ENCODE measurements around the gene GPR61.

The GPR61 gene

GRCh38 chr1:109579491-109579890 is 39.8 kb downstream of the GPR61 start:
- H3K4me3 ChIP-seq (ENCODE audit: low read depth, low read length) = no peak overlapping the region
- POLR2A ChIA-PET = interaction anchor here (1.2 kb wide), 1 partner anchor 31 kb away, joined by 5 read pairs; the partner anchor contains the start of gene GNAI3
- no peaks in the 10 kb centered on the region for H3K4me1 ChIP-seq (ENCODE audit: control insufficient read depth, insufficient read depth, low read length)
- no peak overlapping the region for H3K27ac ChIP-seq (ENCODE audit: extremely low read depth, low read depth, low read length)
- TF ChIP-seq ZNF549 (tag by site-specific recombination; IDR thresholded peaks at IDR 0.05) (no peak), PRDM6 (tag by site-specific recombination; IDR thresholded peaks at IDR 0.05) (no peak), BCL11A (tag by site-specific recombination; IDR thresholded peaks at IDR 0.05; ENCODE audit: low read depth) (no peak), ZNF404 (tag by site-specific recombination; IDR thresholded peaks at IDR 0.05) (no peak), ZNF148 (tag by site-specific recombination; IDR thresholded peaks at IDR 0.05; ENCODE audit: borderline replicate concordance) (no peak), ZSCAN23 (tag by site-specific recombination; IDR thresholded peaks at IDR 0.05) (no peak), ZNF157 (tag by site-specific recombination; IDR thresholded peaks at IDR 0.05) (no peak), ZNF302 (tag by site-specific recombination; IDR thresholded peaks at IDR 0.05; ENCODE audit: low read depth) (no peak), ZNF138 (tag by site-specific recombination; IDR thresholded peaks at IDR 0.05; ENCODE audit: borderline replicate concordance) (no peak), HIC1 (tag by site-specific recombination; IDR thresholded peaks at IDR 0.05) (no peak), ZNF184 (tag by site-specific recombination; IDR thresholded peaks at IDR 0.05) (no peak), PRDM1 (tag by site-specific recombination; IDR thresholded peaks at IDR 0.05) (no peak), ZNF341 (tag by site-specific recombination; IDR thresholded peaks at IDR 0.05; ENCODE audit: low read depth) (no peak), ZNF248 (tag by site-specific recombination; IDR thresholded peaks at IDR 0.05) (no peak), ZNF600 (tag by site-specific recombination; IDR thresholded peaks at IDR 0.05) (no peak)
- H3K9me3 ChIP-seq (ENCODE audit: control insufficient read depth, insufficient read depth, low read depth, low read length) = no peaks in the 10 kb centered on the region
- H3K36me3 ChIP-seq (ENCODE audit: control insufficient read depth in 2 of 2, insufficient read depth in 1 of 2, low read length in 2 of 2) = peaks cover 31 to 53% of the 10 kb centered on the region in 2 experiments
- CTCF ChIA-PET = interaction anchor here (0.9 kb wide), 1 partner anchor 60 kb away, joined by 4 read pairs; no protein-coding TSS in a partner anchor

GRCh38 chr1:109582021-109582420 is 42.3 kb downstream of the GPR61 start:
- ChIA-PET POLR2A (no interaction called here), CTCF (no interaction called here)
- peaks cover 33 to 75% of the 10 kb centered on the region in 2 experiments for H3K36me3 ChIP-seq (ENCODE audit: control insufficient read depth in 2 of 2, insufficient read depth in 1 of 2, low read length in 2 of 2)
- H3K4me3 ChIP-seq (ENCODE audit: low read depth, low read length) = no peak overlapping the region
- no peaks in the 10 kb centered on the region for H3K4me1 ChIP-seq (ENCODE audit: control insufficient read depth, insufficient read depth, low read length)
- no peak overlapping the region for H3K27ac ChIP-seq (ENCODE audit: extremely low read depth, low read depth, low read length)
- H3K9me3 ChIP-seq (ENCODE audit: control insufficient read depth, insufficient read depth, low read depth, low read length) = no peaks in the 10 kb centered on the region
- TF ChIP-seq KLF7 (tag by site-specific recombination; IDR thresholded peaks at IDR 0.05; ENCODE audit: borderline replicate concordance) (no peak), ZNF785 (tag by site-specific recombination; IDR thresholded peaks at IDR 0.05) (no peak), ZNF585B (tag by site-specific recombination; IDR thresholded peaks at IDR 0.05) (no peak), ZNF157 (tag by site-specific recombination; IDR thresholded peaks at IDR 0.05) (no peak), RBAK (tag by site-specific recombination; IDR thresholded peaks at IDR 0.05) (no peak), YY2 (tag by site-specific recombination; IDR thresholded peaks at IDR 0.05) (no peak), ZNF354C (tag by site-specific recombination; IDR thresholded peaks at IDR 0.05; ENCODE audit: borderline replicate concordance, low read depth) (no peak), ZNF639 (tag by site-specific recombination; IDR thresholded peaks at IDR 0.05) (no peak), ZBTB17 (tag by site-specific recombination; IDR thresholded peaks at IDR 0.05) (no peak), AEBP2 (tag by site-specific recombination; IDR thresholded peaks at IDR 0.05; ENCODE audit: borderline replicate concordance) (no peak), PRDM1 (tag by site-specific recombination; IDR thresholded peaks at IDR 0.05) (no peak), ZNF513 (tag by site-specific recombination; IDR thresholded peaks at IDR 0.05) (no peak)
